HG02588 (cell line): Measurements from ENCODE around the gene COA5.

ENCODE experiments used
- ATAC-seq: cut with Tn5 transposase; IDR thresholded peaks from one replicate; pipeline ENCODE4 v1.9.1; 2021; ENCODE audit warnings: mild to moderate bottlenecking, moderate library complexity; ENCODE audit not compliant: unreplicated experiment

Gene COA5

DNA sequence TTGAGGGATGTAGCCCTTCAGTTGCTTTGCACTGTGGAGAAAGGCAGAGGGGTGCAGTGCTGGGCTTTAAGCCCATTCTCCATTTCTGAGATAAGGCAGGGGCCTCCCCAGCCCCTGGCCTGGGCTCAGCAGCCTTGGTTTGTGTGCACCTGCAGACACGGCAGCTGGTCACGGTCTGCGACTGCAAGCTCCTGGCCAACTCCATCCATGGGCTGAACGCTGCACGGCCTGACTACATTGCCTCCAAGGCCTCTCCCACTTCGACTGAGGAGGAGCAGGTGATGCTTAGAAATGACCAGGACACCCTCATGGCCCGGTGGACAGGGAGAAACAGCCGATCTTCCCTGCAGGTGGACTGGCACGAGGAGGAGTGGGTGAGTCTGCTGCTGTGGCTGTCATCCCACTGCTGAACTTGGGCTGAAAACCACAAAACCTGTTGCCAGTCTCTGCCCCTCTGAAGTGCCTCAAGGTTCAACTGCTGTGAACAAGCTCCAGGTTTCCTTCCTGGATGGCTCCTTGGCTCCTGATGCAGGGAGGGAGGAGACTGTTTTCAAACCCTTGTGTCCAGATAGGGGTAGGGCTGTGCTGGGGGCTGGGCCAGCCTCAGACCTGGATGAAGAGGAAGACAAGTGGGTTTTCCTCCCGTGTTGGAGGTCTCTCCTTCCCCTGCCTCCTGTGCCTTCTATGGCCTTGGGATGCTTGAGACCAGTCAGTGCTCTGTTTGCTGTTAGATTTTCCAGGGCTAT, 54.0 kb downstream of the COA5 start:
- ATAC-seq = no peak

DNA sequence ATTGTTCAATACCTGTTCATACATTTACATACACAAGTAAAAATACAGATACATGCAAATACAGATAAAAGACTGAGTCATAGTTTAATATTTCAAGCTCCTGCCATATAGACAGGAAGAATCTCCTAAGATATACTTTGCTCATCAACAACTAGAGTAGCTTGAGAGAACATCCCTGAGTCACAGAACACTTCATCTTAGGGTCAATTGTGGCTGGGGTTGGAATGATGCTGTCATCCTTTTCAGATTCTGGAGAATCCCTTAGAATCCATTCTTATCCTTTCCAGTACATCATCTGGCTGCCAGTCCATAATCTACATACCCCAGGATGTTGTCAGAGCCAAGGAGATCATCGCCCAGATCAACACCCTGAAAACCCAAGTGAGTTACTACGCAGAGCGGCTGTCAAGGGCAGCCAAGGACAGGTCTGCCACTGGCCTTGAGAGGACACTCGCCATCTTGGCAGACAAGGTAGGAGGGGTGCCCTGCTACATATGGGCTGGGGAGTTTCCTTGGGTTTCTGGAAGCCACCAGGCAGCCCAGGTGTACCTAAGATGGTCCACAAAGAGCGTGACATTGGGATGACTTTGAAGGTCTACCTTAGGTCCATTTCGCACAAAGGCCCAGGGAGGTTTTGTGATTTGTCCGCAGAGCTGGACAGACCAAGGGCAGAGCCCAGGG, 55.7 kb downstream of the COA5 start:
- ATAC-seq = no peak

DNA sequence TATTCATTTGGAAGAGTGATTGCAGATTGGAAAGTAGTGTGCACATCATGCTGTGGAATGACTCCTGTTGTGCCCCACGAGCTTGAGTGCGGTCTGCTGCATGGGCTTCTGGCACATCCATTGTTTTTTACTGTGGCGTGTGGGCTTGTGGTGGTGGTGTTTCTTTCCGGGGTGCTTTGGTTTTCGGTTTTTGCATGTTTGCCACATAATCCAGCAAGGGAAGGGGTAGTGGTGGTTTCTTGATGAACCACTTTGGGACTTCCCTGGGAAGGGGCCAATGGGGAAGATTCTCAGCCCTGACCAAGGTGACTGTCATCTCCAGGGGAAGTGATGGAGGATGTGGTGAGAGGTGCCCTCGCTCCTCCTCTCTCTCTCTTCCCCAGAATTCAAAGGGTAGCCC, 57.0 kb downstream of the COA5 start:
- ATAC-seq = no peak

DNA sequence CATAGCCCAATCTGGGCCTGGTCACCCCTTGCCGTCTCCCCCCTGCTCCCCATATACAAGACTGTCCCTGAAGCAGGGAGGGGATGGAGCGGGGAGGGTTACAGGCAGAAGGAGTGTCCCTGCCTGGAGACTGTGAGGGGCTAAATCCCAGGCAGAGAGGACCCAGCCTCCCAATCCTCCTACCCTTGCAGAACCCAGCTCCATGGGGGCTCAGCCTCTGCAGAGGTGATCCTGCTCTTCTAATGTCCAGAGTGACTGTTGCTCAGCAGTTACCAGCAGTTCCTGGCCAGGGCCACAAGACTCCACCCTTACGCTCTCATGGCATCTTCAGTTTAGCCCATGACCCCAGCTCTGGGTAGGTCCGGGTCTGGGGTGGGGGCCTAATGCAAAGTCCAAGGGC, 58.1 kb downstream of the COA5 start:
- no peak for ATAC-seq
